GM12878 (cell line): Measurements from ENCODE around the gene SLC9A8.

Experiments used
- CHD1 ChIP-seq: IDR thresholded peaks from 2 replicates; pipeline ENCODE4 v1.6.1; 2012; ENCODE audit warnings: low read depth, low read length, improper control_type of control experiment
- CREB1 ChIP-seq: IDR thresholded peaks from 2 replicates; pipeline ENCODE4 v1.6.1; 2012; ENCODE audit warnings: low read depth, mild to moderate bottlenecking, inconsistent platforms
- CREM ChIP-seq: IDR thresholded peaks from 2 replicates; pipeline ENCODE4 v1.6.1; 2014; ENCODE audit warnings: antibody characterized with exemption, low read depth
- CTCF ChIP-seq, 3 experiments: IDR thresholded peaks in 2 of 3; conservative IDR thresholded peaks in 1 of 3; 2 replicates each; pipeline ENCODE4 v1.5.1; 2011; ENCODE audit warnings: low read depth in 3 of 3, low read length in 3 of 3, mild to moderate bottlenecking in 3 of 3, control low read depth in 2 of 3, moderate library complexity in 2 of 3, inconsistent platforms in 1 of 3, mixed read lengths in 1 of 3; ENCODE audit not compliant: control insufficient read depth in 2 of 3, insufficient read depth in 1 of 3; ENCODE audit errors: extremely low read depth in 1 of 3
- EED ChIP-seq: sonication (generic); IDR thresholded peaks from 2 replicates; pipeline ENCODE4 v1.6.1; 2016; ENCODE audit warnings: antibody characterized with exemption, low read depth
- ETV6 ChIP-seq, 2 experiments: fragments of 450-650 bp in 1 of 2; IDR thresholded peaks in 1 of 2; conservative IDR thresholded peaks in 1 of 2; 2 replicates each; pipeline ENCODE4 v1.6.1; 2014; ENCODE audit warnings: antibody characterized with exemption in 1 of 2, borderline replicate concordance in 1 of 2, low read depth in 1 of 2, mild to moderate bottlenecking in 1 of 2, moderate library complexity in 1 of 2
- EZH2 ChIP-seq: IDR thresholded peaks from 2 replicates; pipeline ENCODE4 v1.6.1; 2012; ENCODE audit warnings: low read depth, mild to moderate bottlenecking, control low read depth, inconsistent platforms, low read length, borderline replicate concordance; ENCODE audit not compliant: control insufficient read depth
- FOXK2 ChIP-seq: fragments of 450-650 bp; IDR thresholded peaks from 2 replicates; pipeline ENCODE4 v1.6.1; 2017; ENCODE audit warnings: mild to moderate bottlenecking, moderate library complexity
- JUND ChIP-seq: IDR thresholded peaks from 2 replicates; pipeline ENCODE4 v1.6.1; 2012; ENCODE audit warnings: low read depth, mild to moderate bottlenecking, low read length, improper control_type of control experiment, moderate library complexity
- POLR2A ChIP-seq: IDR thresholded peaks from 2 replicates; pipeline ENCODE4 v1.6.1; 2011; ENCODE audit warnings: low read depth, mild to moderate bottlenecking, low read length
- POLR2AphosphoS5 ChIP-seq: IDR thresholded peaks from 2 replicates; pipeline ENCODE4 v1.6.1; 2011; ENCODE audit warnings: mild to moderate bottlenecking, low read length, inconsistent platforms
- SUZ12 ChIP-seq: fragments of 200-600 bp; sonication (generic); IDR thresholded peaks from one replicate; pipeline ENCODE4 v1.6.1; 2018; ENCODE audit warnings: antibody characterized with exemption, mild to moderate bottlenecking; ENCODE audit not compliant: unreplicated experiment
- TF ChIP-seq, protein P1 (sequence below): fragments of 450-650 bp; IDR thresholded peaks from 2 replicates; pipeline ENCODE4 v1.6.1; 2016; ENCODE audit warnings: mild to moderate bottlenecking, moderate library complexity, borderline replicate concordance

- TF ChIP-seq, protein P1, sequence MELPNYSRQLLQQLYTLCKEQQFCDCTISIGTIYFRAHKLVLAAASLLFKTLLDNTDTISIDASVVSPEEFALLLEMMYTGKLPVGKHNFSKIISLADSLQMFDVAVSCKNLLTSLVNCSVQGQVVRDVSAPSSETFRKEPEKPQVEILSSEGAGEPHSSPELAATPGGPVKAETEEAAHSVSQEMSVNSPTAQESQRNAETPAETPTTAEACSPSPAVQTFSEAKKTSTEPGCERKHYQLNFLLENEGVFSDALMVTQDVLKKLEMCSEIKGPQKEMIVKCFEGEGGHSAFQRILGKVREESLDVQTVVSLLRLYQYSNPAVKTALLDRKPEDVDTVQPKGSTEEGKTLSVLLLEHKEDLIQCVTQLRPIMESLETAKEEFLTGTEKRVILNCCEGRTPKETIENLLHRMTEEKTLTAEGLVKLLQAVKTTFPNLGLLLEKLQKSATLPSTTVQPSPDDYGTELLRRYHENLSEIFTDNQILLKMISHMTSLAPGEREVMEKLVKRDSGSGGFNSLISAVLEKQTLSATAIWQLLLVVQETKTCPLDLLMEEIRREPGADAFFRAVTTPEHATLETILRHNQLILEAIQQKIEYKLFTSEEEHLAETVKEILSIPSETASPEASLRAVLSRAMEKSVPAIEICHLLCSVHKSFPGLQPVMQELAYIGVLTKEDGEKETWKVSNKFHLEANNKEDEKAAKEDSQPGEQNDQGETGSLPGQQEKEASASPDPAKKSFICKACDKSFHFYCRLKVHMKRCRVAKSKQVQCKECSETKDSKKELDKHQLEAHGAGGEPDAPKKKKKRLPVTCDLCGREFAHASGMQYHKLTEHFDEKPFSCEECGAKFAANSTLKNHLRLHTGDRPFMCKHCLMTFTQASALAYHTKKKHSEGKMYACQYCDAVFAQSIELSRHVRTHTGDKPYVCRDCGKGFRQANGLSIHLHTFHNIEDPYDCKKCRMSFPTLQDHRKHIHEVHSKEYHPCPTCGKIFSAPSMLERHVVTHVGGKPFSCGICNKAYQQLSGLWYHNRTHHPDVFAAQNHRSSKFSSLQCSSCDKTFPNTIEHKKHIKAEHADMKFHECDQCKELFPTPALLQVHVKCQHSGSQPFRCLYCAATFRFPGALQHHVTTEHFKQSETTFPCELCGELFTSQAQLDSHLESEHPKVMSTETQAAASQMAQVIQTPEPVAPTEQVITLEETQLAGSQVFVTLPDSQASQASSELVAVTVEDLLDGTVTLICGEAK, result no peak
- TF ChIP-seq JUND, result no peak
- TF ChIP-seq CREB1, result no peak
- no peak for TF ChIP-seq EED
- TF ChIP-seq CHD1, result no peak
- no peak for TF ChIP-seq FOXK2
- TF ChIP-seq CREM, result no peak
- no peak for TF ChIP-seq POLR2A
- TF ChIP-seq SUZ12, result no peak
- no peak for TF ChIP-seq CTCF (IDR thresholded peaks at IDR 0.05 in 2 of 3, conservative IDR thresholded peaks at IDR 0.05 in 1 of 3; ENCODE audit: control insufficient read depth in 2 of 3, extremely low read depth in 1 of 3, insufficient read depth in 1 of 3, low read depth in 3 of 3, low read length in 3 of 3)
- no peak for TF ChIP-seq POLR2AphosphoS5
- TF ChIP-seq ETV6 (conservative IDR thresholded peaks at IDR 0.05 in 1 of 2, IDR thresholded peaks at IDR 0.05 in 1 of 2; ENCODE audit: borderline replicate concordance in 1 of 2, low read depth in 1 of 2), result no peak
- TF ChIP-seq EZH2, result no peak
These were observed 78.1 kb downstream of the SLC9A8 start for GRCh38 chr20:49890471-49891361.
